CD1c-positive myeloid dendritic cell (primary cell): Measurements from ENCODE around the gene RDH14.

Experiments used
- DNase-seq: peaks from one replicate; pipeline ENCODE4 v3.0.0-alpha.2; 2016; ENCODE audit errors: extremely low spot score

Gene RDH14

DNA sequence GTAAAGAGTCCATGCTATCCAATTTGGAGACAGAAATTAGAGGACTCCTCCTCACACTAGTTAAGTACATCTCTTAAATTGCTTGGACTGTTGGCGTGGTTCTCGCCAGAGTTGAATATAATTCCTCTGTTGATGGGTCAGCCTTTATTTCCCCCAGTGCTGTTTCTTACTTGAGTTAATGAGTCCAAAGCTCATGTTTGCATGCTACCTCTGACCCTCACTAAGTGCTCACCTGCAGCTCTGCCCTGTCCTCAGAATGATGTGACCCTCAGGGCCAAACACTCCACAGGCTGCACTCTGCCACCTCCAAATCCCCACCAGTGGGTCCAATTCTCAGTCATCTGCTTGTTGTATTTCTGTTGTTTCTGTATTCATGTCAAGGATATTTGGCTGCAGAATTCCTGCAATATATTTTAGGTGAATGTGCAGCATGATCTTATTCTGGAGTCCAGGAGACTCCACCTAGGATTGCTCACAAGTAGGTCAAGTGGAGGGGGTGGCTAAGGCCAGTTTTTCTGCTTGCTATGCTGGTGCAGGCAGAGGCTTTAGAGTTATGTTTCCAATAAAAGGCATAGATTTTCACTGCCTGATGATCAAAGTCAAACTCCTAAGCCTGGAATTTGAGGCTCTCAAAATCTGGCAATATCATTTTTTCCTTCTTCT is 37.8 kb downstream of the RDH14 start:
- no peak for DNase-seq

DNA sequence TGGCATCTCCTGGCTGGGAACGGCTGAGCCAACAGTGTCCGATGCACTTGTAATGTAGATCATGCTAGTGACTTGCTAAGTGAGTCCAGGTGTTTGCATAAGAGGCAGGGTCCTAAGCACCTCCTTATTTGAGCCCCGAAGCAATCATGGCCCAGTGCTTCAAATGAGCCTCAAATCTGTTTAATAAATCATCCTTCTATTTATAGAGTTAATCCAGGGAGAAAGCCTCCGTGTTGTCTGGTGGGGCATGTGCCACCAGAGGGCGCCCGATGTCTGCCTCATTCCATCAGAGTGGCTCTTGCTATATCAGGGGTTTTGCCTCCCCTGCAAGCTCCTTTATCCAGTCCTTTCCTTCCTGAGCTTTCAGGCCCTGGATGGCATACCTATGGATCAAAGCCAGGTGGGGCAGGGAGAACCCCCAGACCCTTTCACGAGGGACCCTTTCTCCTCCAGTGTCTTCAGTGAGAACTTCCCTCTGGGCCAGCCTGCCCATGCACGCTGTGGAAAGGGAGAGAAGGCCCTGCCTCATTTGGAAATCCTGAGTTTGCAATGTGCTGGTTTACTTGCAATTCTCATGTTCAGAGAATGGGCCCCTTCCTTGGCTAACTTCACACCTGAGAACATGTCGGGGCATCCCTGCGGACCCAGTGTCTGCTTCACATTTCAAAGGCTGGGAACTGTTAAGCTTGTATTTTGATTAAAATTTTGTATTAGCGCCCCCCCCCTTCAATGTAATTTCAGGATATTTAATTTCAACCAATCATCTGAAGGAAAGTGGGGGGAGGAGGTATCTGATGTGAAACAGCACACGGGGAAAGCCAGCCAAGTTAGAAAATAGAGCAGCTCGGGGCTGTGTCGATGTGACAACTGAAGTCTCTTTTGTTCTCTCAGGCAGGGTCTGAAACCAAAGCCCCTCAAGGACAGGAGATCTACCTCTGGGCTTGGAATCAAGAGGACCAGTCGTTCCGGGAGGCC is 39.7 kb downstream of the RDH14 start:
- peak; percentile 68 for DNase-seq

- no peak for DNase-seq
These were observed 40.5 kb downstream of the RDH14 start for GRCh38 chr2:18519914-18520450.

GRCh38 chr2:18518116-18519111 is 42.0 kb downstream of the RDH14 start:
- DNase-seq: no peak

DNA sequence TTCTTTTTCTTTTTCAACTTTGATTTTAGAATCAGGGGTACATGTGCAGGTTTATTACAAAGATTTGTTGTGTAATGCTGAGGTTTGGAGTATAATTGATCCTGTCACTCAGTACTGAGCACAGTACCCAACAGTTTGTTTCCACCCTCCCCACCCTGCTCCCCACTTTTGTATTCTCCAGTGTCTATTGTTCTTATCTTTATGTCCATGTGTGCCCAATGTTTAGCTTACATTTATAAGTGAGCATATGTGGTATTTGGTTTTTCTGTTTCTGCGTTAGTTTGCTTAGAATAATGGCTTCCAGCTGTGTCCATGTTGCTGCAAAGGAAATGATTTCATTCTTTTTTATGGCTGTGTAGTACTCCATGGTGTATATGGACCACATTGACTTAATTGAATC is 43.1 kb downstream of the RDH14 start:
- DNase-seq: no peak

DNA sequence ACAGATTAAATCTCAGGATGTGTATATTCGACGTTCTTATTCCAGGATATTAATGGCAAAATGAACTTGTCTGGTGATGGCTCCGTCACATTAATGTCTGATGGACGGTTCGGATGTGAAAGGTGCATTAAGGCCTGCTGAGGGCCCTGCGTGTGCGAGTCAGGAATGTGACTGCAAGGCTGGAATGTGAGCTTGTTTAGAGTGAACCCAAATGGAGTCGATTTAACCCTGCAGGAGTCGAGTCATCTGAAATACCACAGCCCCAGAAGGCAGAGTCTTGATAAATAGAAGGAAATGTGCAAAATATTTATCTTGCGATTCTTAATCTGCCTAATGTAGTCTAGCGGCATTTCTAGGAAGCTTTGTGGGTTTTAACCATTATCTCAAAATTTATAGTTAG is 44.3 kb downstream of the RDH14 start:
- no peak for DNase-seq

DNA sequence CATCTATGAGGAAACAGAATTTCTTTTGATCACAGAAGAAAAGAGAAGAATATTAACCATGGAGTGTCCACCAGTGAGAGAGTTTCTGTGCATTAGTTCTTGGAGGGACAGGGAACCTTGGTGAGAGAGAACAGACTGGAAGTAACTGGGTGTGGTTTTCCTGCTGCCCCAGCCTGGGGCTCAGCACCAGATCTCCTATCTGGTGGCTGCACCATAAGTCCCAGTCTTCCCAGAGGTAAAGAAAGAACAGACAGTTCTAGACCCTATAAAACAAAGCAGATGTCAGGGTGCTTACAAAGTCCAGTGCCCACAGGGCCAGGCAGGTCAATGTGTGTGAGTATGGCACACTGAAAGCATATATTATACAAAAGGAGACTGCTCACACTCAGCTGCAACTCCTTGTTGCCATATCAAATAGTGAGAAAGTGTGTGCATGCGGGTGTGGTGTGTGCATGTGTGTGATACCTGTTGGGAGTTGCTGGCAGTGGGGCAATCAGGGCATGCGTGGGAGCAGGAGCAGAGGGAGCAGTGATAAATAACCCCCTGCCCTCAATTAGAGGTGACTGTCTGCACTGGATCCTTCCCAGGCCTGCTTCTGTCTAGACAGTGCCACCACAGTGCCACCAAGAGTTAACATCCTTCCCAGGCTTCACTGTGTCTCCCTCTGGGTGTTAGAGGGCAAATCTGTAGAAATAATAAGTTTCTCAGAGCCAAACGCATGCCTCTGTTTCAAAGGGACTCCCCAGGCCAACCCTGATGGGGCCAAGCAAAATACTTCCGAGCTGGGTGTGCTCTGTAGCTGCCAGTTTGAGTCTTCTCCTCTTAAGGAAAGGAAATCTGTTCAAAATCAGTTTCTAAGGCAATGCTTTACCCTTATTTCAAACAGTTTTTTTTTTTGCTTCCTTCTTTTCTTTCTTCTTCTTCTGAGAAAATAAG is 45.7 kb downstream of the RDH14 start:
- DNase-seq: no peak

DNA sequence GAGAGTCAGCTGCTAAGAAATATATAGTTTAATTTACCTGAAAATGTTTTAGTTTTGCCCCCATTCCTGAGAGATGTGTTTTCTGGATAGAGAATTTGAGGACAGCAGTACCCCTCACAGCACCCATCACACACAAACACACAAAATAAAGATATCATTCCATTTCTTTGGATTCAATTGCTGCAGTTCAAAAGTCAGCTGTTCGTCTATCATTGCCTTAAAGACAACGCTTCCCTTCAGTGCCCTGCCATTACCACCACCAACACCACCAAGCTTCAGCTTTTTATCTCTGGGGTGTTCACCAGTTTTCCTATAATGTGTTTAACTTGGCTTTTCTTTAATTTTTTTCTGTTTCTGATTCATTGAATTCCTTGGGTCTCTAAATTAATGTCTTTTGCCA is 49.7 kb downstream of the RDH14 start:
- DNase-seq: no peak

- DNase-seq: no peak
These were observed 53.5 kb downstream of the RDH14 start for GRCh38 chr2:18506883-18507509.

- no peak for DNase-seq
These were observed 54.6 kb downstream of the RDH14 start for GRCh38 chr2:18505703-18506341.
